Astrocyte of the spinal cord (primary cell): Measurements from ENCODE around the gene TMEM132C.

ENCODE experiments used
- DNase-seq: peaks from one replicate; pipeline ENCODE4 v3.0.0; 2011; ENCODE audit warnings: low read depth, low spot score
- H3K4me3 ChIP-seq: 2 replicates; pipeline ENCODE4 v1.5.1; 2011; ENCODE audit warnings: low read depth, mild to moderate bottlenecking, low read length, moderate library complexity
- in situ Hi-C: cut with HindIII; loops from 2 replicates; pipeline ENCODE4 v1.10.0; 2017; ENCODE audit warnings: low sequenced_read_pairs
- TF ChIP-seq, protein P1 (sequence below): IDR thresholded peaks from 2 replicates; pipeline ENCODE4 v1.5.1; 2012; ENCODE audit warnings: low read depth, mild to moderate bottlenecking, low read length, inconsistent platforms

TMEM132C gene

DNA sequence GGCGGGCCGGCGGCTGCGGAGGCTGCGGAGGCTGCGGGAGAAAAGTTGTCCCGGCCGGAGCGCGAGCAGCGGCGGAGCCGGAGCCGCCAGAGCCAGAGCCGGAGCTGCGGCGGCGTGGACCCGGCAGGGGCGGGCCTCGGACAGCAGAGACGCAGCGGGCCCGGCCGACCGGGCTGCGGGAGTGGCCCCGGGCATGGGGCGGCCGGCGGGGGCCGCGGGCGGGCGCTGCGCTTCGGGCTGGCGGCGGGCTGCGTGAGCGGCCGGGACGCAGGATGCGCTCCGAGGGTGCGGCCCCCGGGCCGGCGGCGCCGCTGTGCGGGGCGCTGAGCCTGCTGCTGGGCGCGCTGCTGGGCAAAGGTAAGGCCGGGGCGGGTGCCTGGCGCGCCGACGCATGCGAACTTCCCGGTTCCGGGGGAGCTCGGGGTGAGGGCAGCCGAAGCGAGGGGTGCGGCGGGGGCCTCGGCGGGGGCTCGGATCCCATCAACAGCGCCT lies at the start of gene TMEM132C:
Gene TMEM132C (plus strand): TSS at position 40 of the 492 bp plus-strand sequence. CDS start 233 bp downstream, at position 273.
- in situ Hi-C loops = no loop called here
- no peak for DNase-seq
- H3K4me3 ChIP-seq = peak within 1 kb of the TSS; percentile 13
- TF ChIP-seq, protein P1, sequence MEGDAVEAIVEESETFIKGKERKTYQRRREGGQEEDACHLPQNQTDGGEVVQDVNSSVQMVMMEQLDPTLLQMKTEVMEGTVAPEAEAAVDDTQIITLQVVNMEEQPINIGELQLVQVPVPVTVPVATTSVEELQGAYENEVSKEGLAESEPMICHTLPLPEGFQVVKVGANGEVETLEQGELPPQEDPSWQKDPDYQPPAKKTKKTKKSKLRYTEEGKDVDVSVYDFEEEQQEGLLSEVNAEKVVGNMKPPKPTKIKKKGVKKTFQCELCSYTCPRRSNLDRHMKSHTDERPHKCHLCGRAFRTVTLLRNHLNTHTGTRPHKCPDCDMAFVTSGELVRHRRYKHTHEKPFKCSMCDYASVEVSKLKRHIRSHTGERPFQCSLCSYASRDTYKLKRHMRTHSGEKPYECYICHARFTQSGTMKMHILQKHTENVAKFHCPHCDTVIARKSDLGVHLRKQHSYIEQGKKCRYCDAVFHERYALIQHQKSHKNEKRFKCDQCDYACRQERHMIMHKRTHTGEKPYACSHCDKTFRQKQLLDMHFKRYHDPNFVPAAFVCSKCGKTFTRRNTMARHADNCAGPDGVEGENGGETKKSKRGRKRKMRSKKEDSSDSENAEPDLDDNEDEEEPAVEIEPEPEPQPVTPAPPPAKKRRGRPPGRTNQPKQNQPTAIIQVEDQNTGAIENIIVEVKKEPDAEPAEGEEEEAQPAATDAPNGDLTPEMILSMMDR = no peak

DNA sequence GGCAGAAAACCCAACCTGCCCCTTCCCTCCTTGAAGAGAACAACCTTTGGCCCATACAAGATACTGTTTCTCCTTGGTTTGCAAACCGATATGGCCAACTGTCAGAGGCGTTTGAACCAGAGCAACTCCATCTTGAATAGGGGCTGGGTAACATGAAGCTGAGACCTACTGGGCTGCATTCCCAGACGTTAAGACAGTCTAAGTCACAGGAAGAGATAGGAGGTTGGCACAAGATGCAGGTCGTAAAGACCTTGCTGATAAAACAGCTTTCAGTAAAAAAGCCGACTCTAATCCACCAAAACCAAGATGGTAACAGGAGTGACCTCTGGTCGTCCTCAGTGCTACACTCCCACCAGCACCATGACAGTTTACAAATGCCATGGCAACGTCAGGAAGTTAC lies 42.7 kb upstream of the TMEM132C start:
- TF ChIP-seq, protein P1 = no peak

DNA sequence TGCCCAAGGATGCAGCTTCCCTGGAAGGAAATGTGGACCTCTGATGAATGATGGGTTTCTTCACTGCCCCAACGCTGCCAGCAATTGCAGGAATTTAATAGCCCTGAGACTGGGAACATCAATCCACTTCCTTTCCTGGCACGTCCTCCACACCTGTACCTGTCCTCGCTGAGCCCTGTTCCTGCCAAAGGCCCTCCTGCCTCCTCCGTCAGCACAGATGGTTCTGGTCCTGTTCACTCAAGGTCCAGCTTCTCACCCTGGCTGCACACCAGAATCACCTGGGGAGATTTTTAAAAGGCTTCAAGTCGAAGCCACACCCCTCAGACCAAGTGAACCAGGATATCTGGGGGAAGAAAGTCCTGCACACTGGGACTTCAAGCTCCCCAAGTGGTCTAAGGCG lies 38.4 kb upstream of the TMEM132C start:
- TF ChIP-seq, protein P1 = no peak
- in situ Hi-C loops = no loop called here
- DNase-seq = no peak
- no peak overlapping the region for H3K4me3 ChIP-seq

More for the DNA sequence above, 42.7 kb upstream of the TMEM132C start:
- DNase-seq = no peak
- no peak overlapping the region for H3K4me3 ChIP-seq
- in situ Hi-C loops = no loop called here

DNA sequence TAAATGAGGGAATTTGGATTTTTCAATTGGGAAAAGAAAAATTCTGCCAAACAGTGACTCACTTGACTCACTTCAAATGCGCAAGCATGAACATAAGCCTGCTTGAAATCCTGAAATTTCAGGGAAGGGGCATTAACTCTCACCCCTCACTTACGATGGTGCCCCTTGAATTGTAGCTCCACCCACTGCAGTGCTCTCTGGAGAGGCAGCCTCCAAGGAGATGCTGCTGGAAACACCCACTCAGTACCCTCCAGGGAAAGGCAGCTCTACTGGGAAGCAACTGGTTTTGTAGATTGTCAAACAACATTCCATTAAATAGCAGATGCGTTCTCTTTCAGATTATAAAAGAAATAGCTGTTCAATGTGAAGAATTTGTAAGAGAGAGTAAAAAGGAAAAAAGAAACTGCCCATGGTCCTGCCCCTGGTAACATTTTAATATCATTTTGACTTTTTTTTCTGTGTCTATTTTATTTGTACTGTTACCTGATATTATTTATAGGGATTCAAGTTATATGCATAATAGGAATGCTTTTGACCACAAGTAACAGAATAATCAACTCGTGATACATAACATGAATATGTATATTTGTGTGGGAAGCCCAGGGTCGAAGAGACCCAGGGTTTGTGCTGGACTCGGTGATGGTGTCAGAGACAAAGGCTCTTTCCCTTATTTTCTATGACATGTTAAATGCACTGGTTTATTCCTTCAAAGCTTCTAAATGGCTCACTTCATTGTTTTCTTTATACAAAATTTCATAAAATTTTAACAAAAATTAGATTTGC lies 31.1 kb upstream of the TMEM132C start:
- TF ChIP-seq, protein P1 = no peak
- no peak for DNase-seq
- no peak overlapping the region for H3K4me3 ChIP-seq
- in situ Hi-C loops = no loop called here

DNA sequence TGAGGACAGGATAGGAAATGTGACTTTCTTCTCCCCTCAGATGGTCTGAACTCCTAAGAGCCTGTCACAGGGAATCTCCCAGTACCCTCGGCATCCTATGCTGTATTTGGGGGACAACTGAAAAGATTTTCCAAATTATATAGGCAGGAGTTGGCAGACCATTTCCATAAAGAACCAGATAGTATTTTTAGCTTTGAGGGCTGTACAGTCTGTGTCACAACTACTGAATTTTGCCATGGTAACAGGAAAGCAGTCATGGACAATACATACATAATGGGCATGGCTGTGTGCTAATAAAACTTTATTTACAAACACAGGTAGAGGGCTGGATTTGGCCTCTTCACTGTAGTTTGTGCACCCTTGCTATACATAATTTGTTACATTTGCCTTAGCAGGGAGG lies 30.4 kb upstream of the TMEM132C start:
- in situ Hi-C loops = no loop called here
- TF ChIP-seq, protein P1 = no peak

DNA sequence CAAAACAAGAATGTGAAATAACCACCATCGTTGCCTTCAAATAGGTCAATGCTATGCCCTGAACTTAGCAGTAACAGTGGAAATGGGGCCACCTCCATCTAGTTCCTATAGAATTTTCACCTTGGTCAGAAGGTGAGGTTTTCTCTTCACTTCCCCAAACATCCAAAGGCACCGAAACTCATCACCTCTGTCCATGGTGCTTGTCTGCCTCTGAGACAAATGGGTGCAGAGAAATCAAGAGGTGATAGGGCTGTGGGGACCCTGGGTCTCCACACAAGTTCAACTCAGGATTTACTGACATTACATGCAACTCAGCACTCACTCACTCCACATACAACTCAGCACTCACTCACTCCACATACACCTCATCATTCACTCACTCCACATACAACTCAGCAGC lies 26.2 kb upstream of the TMEM132C start:
- TF ChIP-seq, protein P1 = no peak
- no peak overlapping the region for H3K4me3 ChIP-seq
- in situ Hi-C loops = no loop called here
- DNase-seq = no peak

More for the DNA sequence above, 30.4 kb upstream of the TMEM132C start:
- DNase-seq = no peak
- H3K4me3 ChIP-seq = no peak overlapping the region
